Neural cell (in vitro differentiated cells): Measurements from ENCODE around the gene KLHDC3. TPM values are rescaled to one million over a fixed set of nuclear protein-coding genes. Genes with fewer than 3 reads are reported as not detected.

Source experiments
- H2AFZ ChIP-seq: fragments of 200-600, 300-800 bp; sonication (generic), shearing (Covaris generic); 2 replicates; pipeline ENCODE4 v1.6.0; 2014; ENCODE audit warnings: low read depth, mild to moderate bottlenecking, antibody characterized with exemption, low read length, moderate library complexity
- H3F3A ChIP-seq: fragments of 200-600 bp; shearing (Covaris generic); 2 replicates; pipeline ENCODE4 v1.6.1; 2016; ENCODE audit warnings: mild to moderate bottlenecking, moderate library complexity, mixed read lengths, antibody characterized with exemption, low read length; ENCODE audit not compliant: insufficient read depth, poor library complexity, severe bottlenecking
- H3K27ac ChIP-seq: fragments of 200-600, 300-800 bp; sonication (generic), shearing (Covaris generic); 2 replicates; pipeline ENCODE4 v1.5.1; 2014; ENCODE audit warnings: mild to moderate bottlenecking, low read length, moderate library complexity
- H3K27me3 ChIP-seq: fragments of 300-800, 200-600 bp; sonication (generic), shearing (Covaris generic); 2 replicates; pipeline ENCODE4 v1.6.0; 2014; ENCODE audit warnings: mild to moderate bottlenecking, low read depth, low read length, moderate library complexity; ENCODE audit not compliant: insufficient read depth
- H3K36me3 ChIP-seq: fragments of 300-800, 200-600 bp; sonication (generic), shearing (Covaris generic); 2 replicates; pipeline ENCODE4 v1.5.1; 2014; ENCODE audit warnings: mild to moderate bottlenecking, antibody characterized with exemption, low read length, moderate library complexity; ENCODE audit not compliant: insufficient read depth
- H3K4me2 ChIP-seq: fragments of 300-800, 200-600 bp; sonication (generic), shearing (Covaris generic); 2 replicates; pipeline ENCODE4 v1.6.0; 2014; ENCODE audit warnings: mild to moderate bottlenecking, low read length
- H3K4me3 ChIP-seq: fragments of 300-800, 200-600 bp; sonication (generic), shearing (Covaris generic); 2 replicates; pipeline ENCODE4 v1.5.1; 2014; ENCODE audit warnings: mild to moderate bottlenecking, low read length, moderate library complexity
- H3K79me2 ChIP-seq: fragments of 200-600 bp; shearing (Covaris generic); replicated peaks from 2 replicates; pipeline ENCODE4 v1.6.0; 2014; ENCODE audit warnings: mild to moderate bottlenecking, low read length, moderate library complexity; ENCODE audit not compliant: insufficient read depth
- H3K9ac ChIP-seq: fragments of 300-800, 200-600 bp; sonication (generic), shearing (Covaris generic); 2 replicates; pipeline ENCODE4 v1.6.1; 2016; ENCODE audit warnings: mild to moderate bottlenecking, low read length, mixed read lengths
- H3K9me2 ChIP-seq: fragments of 200-600 bp; shearing (Covaris generic); 2 replicates; pipeline ENCODE4 v1.6.1; 2016; ENCODE audit warnings: mild to moderate bottlenecking, low read length, mixed read lengths; ENCODE audit not compliant: insufficient read depth
- H3K9me3 ChIP-seq: fragments of 200-600, 300-800 bp; sonication (generic), shearing (Covaris generic); 2 replicates; pipeline ENCODE4 v1.6.1; 2016; ENCODE audit warnings: mild to moderate bottlenecking, mixed run types, low read length, moderate library complexity, mixed read lengths
- H4K20me1 ChIP-seq: fragments of 200-600 bp; shearing (Covaris generic); 2 replicates; pipeline ENCODE4 v1.6.1; 2016; ENCODE audit warnings: mild to moderate bottlenecking, mixed run types; ENCODE audit not compliant: insufficient read depth
- CTCF ChIP-seq: fragments of 450-650 bp; IDR thresholded peaks from 2 replicates; pipeline ENCODE4 v1.5.1; 2014; ENCODE audit warnings: antibody characterized with exemption, mild to moderate bottlenecking, moderate library complexity; ENCODE audit not compliant: poor library complexity, severe bottlenecking
- EP300 ChIP-seq: fragments of 450-650 bp; conservative IDR thresholded peaks from 2 replicates; pipeline ENCODE4 v1.6.1; 2014; ENCODE audit warnings: antibody characterized with exemption, mild to moderate bottlenecking, moderate library complexity; ENCODE audit not compliant: poor library complexity, severe bottlenecking
- EZH2 ChIP-seq: fragments of 200-600, 300-800 bp; shearing (Covaris generic), sonication (generic); IDR thresholded peaks from 2 replicates; pipeline ENCODE4 v1.6.1; 2014; ENCODE audit warnings: antibody characterized with exemption, low read length, borderline replicate concordance, mild to moderate bottlenecking; ENCODE audit not compliant: insufficient read depth, poor library complexity, severe bottlenecking
- MXI1 ChIP-seq: fragments of 450-650 bp; conservative IDR thresholded peaks from 2 replicates; pipeline ENCODE4 v1.6.1; 2014; ENCODE audit warnings: antibody characterized with exemption, mild to moderate bottlenecking; ENCODE audit not compliant: poor library complexity, severe bottlenecking
- POLR2AphosphoS5 ChIP-seq: IDR thresholded peaks from 2 replicates; pipeline ENCODE4 v1.6.1; 2012
- RAD21 ChIP-seq: fragments of 450-650 bp; conservative IDR thresholded peaks from 2 replicates; pipeline ENCODE4 v1.6.1; 2014; ENCODE audit warnings: antibody characterized with exemption, mild to moderate bottlenecking, moderate library complexity
- REST ChIP-seq: IDR thresholded peaks from 2 replicates; pipeline ENCODE4 v1.6.1; 2012; ENCODE audit warnings: borderline replicate concordance
- SMC3 ChIP-seq: fragments of 450-650 bp; conservative IDR thresholded peaks from 2 replicates; pipeline ENCODE4 v1.6.1; 2014; ENCODE audit warnings: antibody characterized with exemption, mild to moderate bottlenecking, moderate library complexity; ENCODE audit not compliant: poor library complexity
- TAF1 ChIP-seq: IDR thresholded peaks from 2 replicates; pipeline ENCODE4 v1.6.1; 2012; ENCODE audit warnings: low read depth
- polyA plus RNA-seq: library from polyadenylated mRNA; depleted of rRNA; stranded (reverse); fragments of >200 nt; gene quantifications from 2 replicates; pipeline ENCODE4 v1.2.3, GENCODE V29; 2014

KLHDC3 gene
- polyA plus RNA-seq, 1 donor from 2014 or later, result 232 TPM

GRCh38 chr6:43059168-43060033 is 45.4 kb downstream of the KLHDC3 start, which contains the start of the genes KLC4 and MRPL2:
TSS of gene KLC4 (plus strand) at chr6:43059631. CDS start at chr6:43061336, 1,705 bp downstream.
TSS of gene MRPL2 (minus strand) at chr6:43059434. CDS start at chr6:43059381, 53 bp downstream.
- H3K27ac ChIP-seq, result peak within 1 kb of the TSS; percentile 78
- TF ChIP-seq SMC3 (peak; percentile 14), EP300 (peak; percentile 37), RAD21 (peak; percentile 17), MXI1 (peak; percentile 93), EZH2 (no peak), POLR2AphosphoS5 (peak; percentile 95), CTCF (no peak), TAF1 (peak; percentile 62), REST (peak; percentile 66)
- no peaks in the 10 kb centered on the region for H3K27me3 ChIP-seq
- H3K9me2 ChIP-seq, result no peaks in the 10 kb centered on the region
- H3K4me2 ChIP-seq, result peak within 1 kb of the TSS; percentile 89
- H3K9me3 ChIP-seq, result no peaks in the 10 kb centered on the region
- no peaks in the 10 kb centered on the region for H4K20me1 ChIP-seq
- H3K36me3 ChIP-seq, result no peaks in the 10 kb centered on the region
- peak within 1 kb of the TSS; percentile 86 for H3K9ac ChIP-seq
- H2AFZ ChIP-seq, result peak within 1 kb of the TSS; percentile 97
- H3F3A ChIP-seq, result no peaks in the 10 kb centered on the region
- H3K4me3 ChIP-seq, result peak within 1 kb of the TSS; percentile 84
- peaks cover 11% of the 10 kb centered on the region for H3K79me2 ChIP-seq

GRCh38 chr6:43060034-43060754 is 46.1 kb downstream of the KLHDC3 start:
- no peak for TF ChIP-seq MXI1
- TF ChIP-seq REST, result no peak
- no peak for TF ChIP-seq RAD21
- no peak for TF ChIP-seq TAF1
- no peak for TF ChIP-seq CTCF
- TF ChIP-seq EP300, result no peak
- TF ChIP-seq SMC3, result no peak
- no peak for TF ChIP-seq EZH2
- TF ChIP-seq POLR2AphosphoS5, result no peak
- H3K4me2 ChIP-seq, result peak overlapping the region; percentile 62

More at GRCh38 chr6:43060034-43060754, 46.1 kb downstream of the KLHDC3 start:
- Histone ChIP-seq H2AFZ (peak overlapping the region; percentile 97), H3K9me3 (no peaks in the 10 kb centered on the region), H3K79me2 (peaks cover 11% of the 10 kb centered on the region), H3K36me3 (no peaks in the 10 kb centered on the region), H3F3A (no peaks in the 10 kb centered on the region), H3K9me2 (no peaks in the 10 kb centered on the region), H3K27ac (peak overlapping the region; percentile 78), H3K9ac (peak overlapping the region; percentile 86), H3K4me3 (peak overlapping the region; percentile 84), H3K27me3 (no peaks in the 10 kb centered on the region), H4K20me1 (no peaks in the 10 kb centered on the region)
